Endothelial cell of umbilical vein (primary cell): Measurements from ENCODE around the gene ACSS2. TPM values are rescaled to one million over a fixed set of nuclear protein-coding genes. Genes with fewer than 3 reads are reported as not detected.

Experiments used
- BruUV-seq: library from RNA; stranded (reverse); fragments of 400-500 nt; replicated peaks from 2 replicates; lab custom pipeline; 2021; lab: Mats Ljungman, UMichigan
- CTCF ChIA-PET: fragments of 300-600, 350-600 bp; sonication (Branson Sonifier 250); formaldehyde crosslinking; loops from one replicate; lab custom pipeline; 2021; ENCODE audit warnings: antibody characterized with exemption, inconsistent platforms; lab: Charles Lee
- POLR2A ChIA-PET: fragments of 300-600, 350-600 bp; sonication (Branson Sonifier 250); formaldehyde crosslinking; loops from one replicate; lab custom pipeline; 2021; ENCODE audit warnings: antibody characterized with exemption, inconsistent platforms; lab: Charles Lee
- DNase-seq: peaks from one replicate; pipeline ENCODE4 v3.0.0-alpha.2; 2011; ENCODE audit warnings: low read depth, low spot score
- FAIRE-seq: peaks from 2 replicates; lab custom pipeline; 2011; peaks lifted over from hg19 to GRCh38; lab: Jason Lieb, UNC
- H2AFZ ChIP-seq: 2 replicates; pipeline ENCODE4 v1.6.0; 2012; ENCODE audit warnings: low read depth, low read length, control low read depth, inconsistent platforms
- H3K27ac ChIP-seq: 2 replicates; pipeline ENCODE4 v1.5.1; 2011; ENCODE audit warnings: low read depth, mild to moderate bottlenecking, control low read depth, low read length, moderate library complexity; ENCODE audit not compliant: insufficient read depth
- H3K27me3 ChIP-seq, 2 experiments: 2 replicates each; pipeline versions ENCODE4 v1.6.0 to v1.6.1; 2011; ENCODE audit warnings: low read length in 2 of 2, mixed read lengths in 1 of 2; ENCODE audit not compliant: control insufficient read depth in 2 of 2, insufficient read depth in 2 of 2
- H3K36me3 ChIP-seq, 2 experiments: 2 replicates in 1 of 2; 3 replicates in 1 of 2; pipeline ENCODE4 v1.5.1; 2011; ENCODE audit warnings: low read length in 2 of 2, mild to moderate bottlenecking in 1 of 2, moderate library complexity in 1 of 2; ENCODE audit not compliant: control insufficient read depth in 2 of 2, insufficient read depth in 2 of 2; ENCODE audit errors: extremely low read depth in 1 of 2
- H3K4me1 ChIP-seq: 3 replicates; pipeline ENCODE4 v1.5.1; 2011; ENCODE audit warnings: mild to moderate bottlenecking, low read length; ENCODE audit not compliant: control insufficient read depth, insufficient read depth; ENCODE audit errors: extremely low read depth
- H3K4me2 ChIP-seq: 2 replicates; pipeline ENCODE4 v1.6.1; 2011; ENCODE audit warnings: low read length, control low read depth, mixed read lengths; ENCODE audit not compliant: insufficient read depth
- H3K4me3 ChIP-seq, 3 experiments: fragments of 200-600 bp in 1 of 3; sonication (generic), shearing (Covaris generic) in 1 of 3; replicated peaks in 1 of 3; 2 replicates each; pipeline ENCODE4 v1.5.1; 2011 to 2016; ENCODE audit warnings: control low read depth in 3 of 3, low read length in 3 of 3, mild to moderate bottlenecking in 2 of 3, inconsistent platforms in 1 of 3, low read depth in 1 of 3, moderate library complexity in 1 of 3; ENCODE audit not compliant: insufficient read depth in 1 of 3
- H3K79me2 ChIP-seq: 2 replicates; pipeline ENCODE4 v1.6.0; 2012; ENCODE audit warnings: low read length, inconsistent platforms; ENCODE audit not compliant: control insufficient read depth, insufficient read depth
- H3K9ac ChIP-seq: replicated peaks from 2 replicates; pipeline ENCODE3; 2011; ENCODE audit warnings: low read length, control low read depth; ENCODE audit not compliant: insufficient read depth; ENCODE audit errors: extremely low read depth
- H3K9me1 ChIP-seq: replicated peaks from 3 replicates; pipeline ENCODE4 v1.6.0; 2011; ENCODE audit warnings: mild to moderate bottlenecking, low read length; ENCODE audit not compliant: control insufficient read depth, insufficient read depth; ENCODE audit errors: extremely low read depth
- H3K9me3 ChIP-seq: replicated peaks from 2 replicates; pipeline ENCODE4 v1.5.1; 2012; ENCODE audit warnings: low read length, inconsistent platforms; ENCODE audit not compliant: control insufficient read depth, insufficient read depth
- H4K20me1 ChIP-seq: replicated peaks from 2 replicates; pipeline ENCODE3; 2011; ENCODE audit warnings: mild to moderate bottlenecking, low read length; ENCODE audit not compliant: control insufficient read depth, insufficient read depth; ENCODE audit errors: extremely low read depth
- EZH2 ChIP-seq: IDR thresholded peaks from 2 replicates; pipeline ENCODE4 v1.6.1; 2012; ENCODE audit warnings: borderline replicate concordance, low read depth, mild to moderate bottlenecking, moderate library complexity, low read length, inconsistent platforms; ENCODE audit not compliant: severe bottlenecking
- FOS ChIP-seq: IDR thresholded peaks from 2 replicates; pipeline ENCODE4 v1.6.1; 2011; ENCODE audit warnings: mild to moderate bottlenecking, low read length, moderate library complexity, borderline replicate concordance; ENCODE audit not compliant: insufficient read depth
- GATA2 ChIP-seq: IDR thresholded peaks from 2 replicates; pipeline ENCODE4 v1.7.0; 2011; ENCODE audit warnings: low read depth, mild to moderate bottlenecking, moderate library complexity, mixed read lengths, low read length; ENCODE audit not compliant: insufficient read length, insufficient read depth
- JUN ChIP-seq: IDR thresholded peaks from 2 replicates; pipeline ENCODE4 v1.6.1; 2011; ENCODE audit warnings: borderline replicate concordance, low read depth; ENCODE audit not compliant: insufficient read length, insufficient read depth
- MAX ChIP-seq: IDR thresholded peaks from 2 replicates; pipeline ENCODE4 v1.6.1; 2011; ENCODE audit not compliant: insufficient read depth, insufficient read length
- MYC ChIP-seq: IDR thresholded peaks from one replicate; pipeline ENCODE4 v1.6.1; 2011; ENCODE audit warnings: mild to moderate bottlenecking, low read depth, low read length
- POLR2A ChIP-seq: IDR thresholded peaks from 2 replicates; pipeline ENCODE4 v1.6.1; 2012; ENCODE audit warnings: low read depth, mild to moderate bottlenecking, control low read depth, low read length
- POLR2AphosphoS5 ChIP-seq: IDR thresholded peaks from 2 replicates; pipeline ENCODE4 v1.6.1; 2012; ENCODE audit warnings: low read depth, mild to moderate bottlenecking, control low read depth, low read length, moderate library complexity; ENCODE audit not compliant: insufficient read depth
- dilution Hi-C: fragments of 300-500 bp; cut with MboI; formaldehyde crosslinking; loops from one replicate; pipeline ENCODE4 v1.15.0; 2019; ENCODE audit warnings: low sequenced_read_pairs; ENCODE audit not compliant: extremely low pct_ligation_motif_present
- intact Hi-C: fragments of 100-400 bp; cut with micrococcal nuclease; formaldehyde crosslinking; loops from one replicate; pipeline ENCODE4 v1.10.0; 2022
- polyA plus RNA-seq, 4 experiments: library from polyadenylated mRNA; depleted of rRNA in 3 of 4; stranded (reverse) in 3 of 4; unstranded in 1 of 4; fragments of >200 nt; gene quantifications; 2 replicates each; pipeline versions ENCODE4 v1.2.1 to v1.2.3, GENCODE V29; 2011 to 2012; ENCODE audit warnings: missing spikeins in 1 of 4
- total RNA-seq: library from RNA; stranded (reverse); gene quantifications from 2 replicates; pipeline ENCODE4 v1.2.3, GENCODE V29; 2021
- TF ChIP-seq, protein P1 (sequence below), 2 donors: IDR thresholded peaks; 1 replicate in 1 of 2; 2 replicates in 1 of 2; pipeline ENCODE4 v1.5.1; 2011; ENCODE audit warnings: low read length in 2 of 2, mild to moderate bottlenecking in 2 of 2, moderate library complexity in 2 of 2, control low read depth in 1 of 2, inconsistent platforms in 1 of 2, low read depth in 1 of 2; ENCODE audit not compliant: insufficient read depth in 1 of 2; ENCODE audit errors: extremely low read depth in 1 of 2

ACSS2 gene
- total and polyA plus RNA-seq, 2 donors (not counting 3 experiments of a cell fraction or from before 2014, with no cell fraction given) = 40.7 to 42.3 TPM

GRCh38 chr20:34951652-34952051 is 75.2 kb downstream of the ACSS2 start:
- FAIRE-seq (no peak), DNase-seq (no peak)
- H3K79me2 ChIP-seq = peaks cover 6% of the 10 kb centered on the region
- H3K9ac ChIP-seq = no peak overlapping the region
- no peaks in the 10 kb centered on the region for H3K9me3 ChIP-seq
- H3K27me3 ChIP-seq = no peaks in the 10 kb centered on the region
- no peaks in the 10 kb centered on the region for H4K20me1 ChIP-seq
- H3K27ac ChIP-seq = no peak overlapping the region
- H3K9me1 ChIP-seq = no peaks in the 10 kb centered on the region
- no peak overlapping the region for H3K4me3 ChIP-seq
- dilution Hi-C loops = no loop called here
- BruUV-seq = no TSS peak
- ChIA-PET CTCF (interaction anchor here (1.2 to 1.7 kb wide), 2 partner anchors 75 to 78 kb away, joined by 3 to 6 read pairs; partner anchors contain the start of gene ACSS2), POLR2A (no interaction called here)
- no peaks in the 10 kb centered on the region for H3K36me3 ChIP-seq
- TF ChIP-seq JUN = no peak
- no peak for TF ChIP-seq POLR2A
- no peak for TF ChIP-seq MYC
- no peak for TF ChIP-seq POLR2AphosphoS5
- TF ChIP-seq MAX = no peak
- no peak for TF ChIP-seq GATA2
- no peak for TF ChIP-seq EZH2
- TF ChIP-seq FOS = no peak
- TF ChIP-seq, protein P1, sequence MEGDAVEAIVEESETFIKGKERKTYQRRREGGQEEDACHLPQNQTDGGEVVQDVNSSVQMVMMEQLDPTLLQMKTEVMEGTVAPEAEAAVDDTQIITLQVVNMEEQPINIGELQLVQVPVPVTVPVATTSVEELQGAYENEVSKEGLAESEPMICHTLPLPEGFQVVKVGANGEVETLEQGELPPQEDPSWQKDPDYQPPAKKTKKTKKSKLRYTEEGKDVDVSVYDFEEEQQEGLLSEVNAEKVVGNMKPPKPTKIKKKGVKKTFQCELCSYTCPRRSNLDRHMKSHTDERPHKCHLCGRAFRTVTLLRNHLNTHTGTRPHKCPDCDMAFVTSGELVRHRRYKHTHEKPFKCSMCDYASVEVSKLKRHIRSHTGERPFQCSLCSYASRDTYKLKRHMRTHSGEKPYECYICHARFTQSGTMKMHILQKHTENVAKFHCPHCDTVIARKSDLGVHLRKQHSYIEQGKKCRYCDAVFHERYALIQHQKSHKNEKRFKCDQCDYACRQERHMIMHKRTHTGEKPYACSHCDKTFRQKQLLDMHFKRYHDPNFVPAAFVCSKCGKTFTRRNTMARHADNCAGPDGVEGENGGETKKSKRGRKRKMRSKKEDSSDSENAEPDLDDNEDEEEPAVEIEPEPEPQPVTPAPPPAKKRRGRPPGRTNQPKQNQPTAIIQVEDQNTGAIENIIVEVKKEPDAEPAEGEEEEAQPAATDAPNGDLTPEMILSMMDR (IDR thresholded peaks at IDR 0.05; ENCODE audit: extremely low read depth in 1 of 2, insufficient read depth in 1 of 2, low read depth in 1 of 2, low read length in 2 of 2) = no peak
- no peak overlapping the region for H3K4me2 ChIP-seq
- no peak overlapping the region for H2AFZ ChIP-seq
- intact Hi-C loops = no loop called here
- H3K4me1 ChIP-seq = peaks cover 17% of the 10 kb centered on the region
